HL-60 (cell line): ENCODE measurements around the gene ACOX2.

ENCODE experiments used
- DNase-seq, 2 experiments: peaks; one replicate each; pipeline ENCODE4 v3.0.0-alpha.2; 2010 to 2020; ENCODE audit warnings: low read depth in 1 of 2, low spot score in 1 of 2
- H3K27ac ChIP-seq: fragments of 250-450 bp; sonication (Bioruptor Pico); replicated peaks from 2 replicates; pipeline ENCODE4 v1.5.1; 2020; ENCODE audit warnings: mild to moderate bottlenecking, moderate library complexity
- H3K27me3 ChIP-seq: fragments of 250-450 bp; sonication (Bioruptor Pico); 2 replicates; pipeline ENCODE4 v1.5.1; 2021; ENCODE audit warnings: mild to moderate bottlenecking, moderate library complexity; ENCODE audit not compliant: insufficient read depth, poor library complexity, severe bottlenecking
- H3K4me3 ChIP-seq: replicated peaks from 2 replicates; pipeline ENCODE4 v1.5.1; 2011; ENCODE audit warnings: mild to moderate bottlenecking, control low read depth, low read length; ENCODE audit not compliant: insufficient read depth
- CTCF ChIP-seq: IDR thresholded peaks from one replicate; pipeline ENCODE4 v1.5.1; 2011; ENCODE audit warnings: low read length, control low read depth, inconsistent platforms; ENCODE audit not compliant: insufficient read depth
- GABPA ChIP-seq: IDR thresholded peaks from 2 replicates; pipeline ENCODE4 v1.6.1; 2012; ENCODE audit warnings: low read depth
- POLR2AphosphoS5 ChIP-seq: IDR thresholded peaks from 2 replicates; pipeline ENCODE4 v1.6.1; 2012; ENCODE audit warnings: low read depth
- SPI1 ChIP-seq: IDR thresholded peaks from 2 replicates; pipeline ENCODE4 v1.6.1; 2012; ENCODE audit warnings: low read depth, mild to moderate bottlenecking, borderline replicate concordance
- TF ChIP-seq, protein P1 (sequence below): IDR thresholded peaks from 2 replicates; pipeline ENCODE4 v1.6.1; 2012; ENCODE audit warnings: low read depth; ENCODE audit not compliant: insufficient replicate concordance

The ACOX2 gene

GRCh38 chr3:58473275-58473674 is 63.7 kb downstream of the ACOX2 start:
- Histone ChIP-seq H3K27ac (no peak overlapping the region), H3K27me3 (no peaks in the 10 kb centered on the region), H3K4me3 (no peak overlapping the region)
- TF ChIP-seq, protein P1, sequence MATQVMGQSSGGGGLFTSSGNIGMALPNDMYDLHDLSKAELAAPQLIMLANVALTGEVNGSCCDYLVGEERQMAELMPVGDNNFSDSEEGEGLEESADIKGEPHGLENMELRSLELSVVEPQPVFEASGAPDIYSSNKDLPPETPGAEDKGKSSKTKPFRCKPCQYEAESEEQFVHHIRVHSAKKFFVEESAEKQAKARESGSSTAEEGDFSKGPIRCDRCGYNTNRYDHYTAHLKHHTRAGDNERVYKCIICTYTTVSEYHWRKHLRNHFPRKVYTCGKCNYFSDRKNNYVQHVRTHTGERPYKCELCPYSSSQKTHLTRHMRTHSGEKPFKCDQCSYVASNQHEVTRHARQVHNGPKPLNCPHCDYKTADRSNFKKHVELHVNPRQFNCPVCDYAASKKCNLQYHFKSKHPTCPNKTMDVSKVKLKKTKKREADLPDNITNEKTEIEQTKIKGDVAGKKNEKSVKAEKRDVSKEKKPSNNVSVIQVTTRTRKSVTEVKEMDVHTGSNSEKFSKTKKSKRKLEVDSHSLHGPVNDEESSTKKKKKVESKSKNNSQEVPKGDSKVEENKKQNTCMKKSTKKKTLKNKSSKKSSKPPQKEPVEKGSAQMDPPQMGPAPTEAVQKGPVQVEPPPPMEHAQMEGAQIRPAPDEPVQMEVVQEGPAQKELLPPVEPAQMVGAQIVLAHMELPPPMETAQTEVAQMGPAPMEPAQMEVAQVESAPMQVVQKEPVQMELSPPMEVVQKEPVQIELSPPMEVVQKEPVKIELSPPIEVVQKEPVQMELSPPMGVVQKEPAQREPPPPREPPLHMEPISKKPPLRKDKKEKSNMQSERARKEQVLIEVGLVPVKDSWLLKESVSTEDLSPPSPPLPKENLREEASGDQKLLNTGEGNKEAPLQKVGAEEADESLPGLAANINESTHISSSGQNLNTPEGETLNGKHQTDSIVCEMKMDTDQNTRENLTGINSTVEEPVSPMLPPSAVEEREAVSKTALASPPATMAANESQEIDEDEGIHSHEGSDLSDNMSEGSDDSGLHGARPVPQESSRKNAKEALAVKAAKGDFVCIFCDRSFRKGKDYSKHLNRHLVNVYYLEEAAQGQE = no peak
- TF ChIP-seq GABPA (no peak), POLR2AphosphoS5 (no peak), SPI1 (no peak)
- DNase-seq = no peak

- H3K27me3 ChIP-seq = no peaks in the 10 kb centered on the region
- peak; percentile 90 to 91 for DNase-seq
- no peak overlapping the region for H3K4me3 ChIP-seq
- H3K27ac ChIP-seq = no peak overlapping the region
- TF ChIP-seq, protein P1 = no peak
- TF ChIP-seq GABPA (peak; percentile 67), POLR2AphosphoS5 (peak; percentile 84)
Measured at GRCh38 chr3:58471025-58471887, 65.7 kb downstream of the ACOX2 start.

DNA sequence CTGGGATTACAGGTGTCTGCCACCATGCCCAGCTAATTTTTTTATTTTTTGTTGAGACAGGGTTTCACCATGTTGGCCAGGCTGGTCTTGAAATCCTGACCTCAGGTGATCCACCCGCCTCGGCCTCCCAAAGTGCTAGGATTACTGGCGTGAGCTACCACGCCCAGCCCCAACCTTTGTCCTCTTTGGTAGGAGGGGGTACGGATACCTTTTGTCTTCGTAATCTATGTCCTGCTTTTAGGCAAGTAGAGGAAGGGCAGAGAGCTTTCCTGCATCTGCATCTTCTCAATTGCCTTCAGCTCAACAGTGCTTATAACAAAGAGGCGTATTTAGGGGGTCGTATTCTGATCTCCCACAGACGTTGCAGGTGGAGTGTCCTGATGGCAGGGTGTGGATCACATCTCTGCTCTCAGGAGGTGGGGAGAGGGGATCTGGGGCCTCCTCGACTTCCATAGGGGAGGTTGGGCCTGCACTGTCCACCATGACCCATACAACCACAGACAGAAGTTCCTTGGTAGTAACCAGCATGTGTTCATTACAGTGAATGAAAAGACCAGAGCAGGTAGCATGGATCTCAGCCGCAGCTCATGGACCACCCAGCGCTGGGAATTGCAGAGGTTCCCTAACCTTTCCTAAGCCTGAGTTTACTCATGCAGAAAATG is 66.5 kb downstream of the ACOX2 start:
- no peak overlapping the region for H3K4me3 ChIP-seq
- H3K27ac ChIP-seq = no peak overlapping the region
- DNase-seq = no peak
- no peak for TF ChIP-seq CTCF
- TF ChIP-seq, protein P1 = no peak
- TF ChIP-seq POLR2AphosphoS5 = no peak
- TF ChIP-seq SPI1 = no peak
- TF ChIP-seq GABPA = no peak
- no peaks in the 10 kb centered on the region for H3K27me3 ChIP-seq

- Histone ChIP-seq H3K4me3 (no peak overlapping the region), H3K27ac (no peak overlapping the region), H3K27me3 (no peaks in the 10 kb centered on the region)
- DNase-seq = no peak
- TF ChIP-seq GABPA (no peak), POLR2AphosphoS5 (no peak), CTCF (no peak), SPI1 (no peak)
- TF ChIP-seq, protein P1 = no peak
Measured at GRCh38 chr3:58469096-58469495, 67.9 kb downstream of the ACOX2 start.
